22Rv1 (cell line): ENCODE measurements around the gene GNG2.

Experiments
- ZFX ChIP-seq: fragments of 450-650 bp; IDR thresholded peaks from 2 replicates; pipeline ENCODE4 v1.6.1; 2017; ENCODE audit warnings: antibody characterized with exemption, borderline replicate concordance
- TF ChIP-seq, protein P1 (sequence below): fragments of 450-650 bp; IDR thresholded peaks from 2 replicates; pipeline ENCODE4 v1.5.1; 2017; ENCODE audit warnings: mild to moderate bottlenecking

DNA sequence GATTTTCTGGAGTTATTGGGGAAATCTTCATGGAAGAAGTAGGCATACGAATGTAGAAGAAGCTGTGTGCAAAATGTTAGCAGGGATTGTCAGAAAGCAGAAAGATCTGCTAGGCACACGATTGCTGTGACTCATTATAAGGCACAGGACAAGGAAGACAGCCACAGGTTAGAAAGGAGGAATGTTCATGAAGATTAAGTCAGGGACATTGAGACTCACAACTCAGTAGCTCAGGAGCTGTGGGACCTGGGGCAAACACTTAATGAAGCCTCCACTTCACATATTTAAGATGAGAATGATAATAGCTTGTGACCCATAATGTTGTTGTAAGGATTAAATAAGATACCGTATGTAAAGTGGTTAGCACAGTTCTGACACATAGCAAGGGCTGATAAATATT lies 102.3 kb downstream of the GNG2 start:
- TF ChIP-seq, protein P1, sequence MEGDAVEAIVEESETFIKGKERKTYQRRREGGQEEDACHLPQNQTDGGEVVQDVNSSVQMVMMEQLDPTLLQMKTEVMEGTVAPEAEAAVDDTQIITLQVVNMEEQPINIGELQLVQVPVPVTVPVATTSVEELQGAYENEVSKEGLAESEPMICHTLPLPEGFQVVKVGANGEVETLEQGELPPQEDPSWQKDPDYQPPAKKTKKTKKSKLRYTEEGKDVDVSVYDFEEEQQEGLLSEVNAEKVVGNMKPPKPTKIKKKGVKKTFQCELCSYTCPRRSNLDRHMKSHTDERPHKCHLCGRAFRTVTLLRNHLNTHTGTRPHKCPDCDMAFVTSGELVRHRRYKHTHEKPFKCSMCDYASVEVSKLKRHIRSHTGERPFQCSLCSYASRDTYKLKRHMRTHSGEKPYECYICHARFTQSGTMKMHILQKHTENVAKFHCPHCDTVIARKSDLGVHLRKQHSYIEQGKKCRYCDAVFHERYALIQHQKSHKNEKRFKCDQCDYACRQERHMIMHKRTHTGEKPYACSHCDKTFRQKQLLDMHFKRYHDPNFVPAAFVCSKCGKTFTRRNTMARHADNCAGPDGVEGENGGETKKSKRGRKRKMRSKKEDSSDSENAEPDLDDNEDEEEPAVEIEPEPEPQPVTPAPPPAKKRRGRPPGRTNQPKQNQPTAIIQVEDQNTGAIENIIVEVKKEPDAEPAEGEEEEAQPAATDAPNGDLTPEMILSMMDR: no peak
- TF ChIP-seq ZFX: no peak
